MM.1S (cell line): ENCODE data around the gene RNF2.

ENCODE experiments used
- EZH2phosphoT487 ChIP-seq: fragments of 300-600 bp; sonication (generic); IDR thresholded peaks from 2 replicates; pipeline ENCODE4 v1.6.1; 2018; ENCODE audit warnings: antibody characterized with exemption, low read length
- TF ChIP-seq, protein P1 (sequence below): fragments of 300-600 bp; sonication (generic); IDR thresholded peaks from 2 replicates; pipeline ENCODE4 v1.5.1; 2016; ENCODE audit warnings: antibody characterized with exemption, low read length, mixed read lengths

- TF ChIP-seq, protein P1, sequence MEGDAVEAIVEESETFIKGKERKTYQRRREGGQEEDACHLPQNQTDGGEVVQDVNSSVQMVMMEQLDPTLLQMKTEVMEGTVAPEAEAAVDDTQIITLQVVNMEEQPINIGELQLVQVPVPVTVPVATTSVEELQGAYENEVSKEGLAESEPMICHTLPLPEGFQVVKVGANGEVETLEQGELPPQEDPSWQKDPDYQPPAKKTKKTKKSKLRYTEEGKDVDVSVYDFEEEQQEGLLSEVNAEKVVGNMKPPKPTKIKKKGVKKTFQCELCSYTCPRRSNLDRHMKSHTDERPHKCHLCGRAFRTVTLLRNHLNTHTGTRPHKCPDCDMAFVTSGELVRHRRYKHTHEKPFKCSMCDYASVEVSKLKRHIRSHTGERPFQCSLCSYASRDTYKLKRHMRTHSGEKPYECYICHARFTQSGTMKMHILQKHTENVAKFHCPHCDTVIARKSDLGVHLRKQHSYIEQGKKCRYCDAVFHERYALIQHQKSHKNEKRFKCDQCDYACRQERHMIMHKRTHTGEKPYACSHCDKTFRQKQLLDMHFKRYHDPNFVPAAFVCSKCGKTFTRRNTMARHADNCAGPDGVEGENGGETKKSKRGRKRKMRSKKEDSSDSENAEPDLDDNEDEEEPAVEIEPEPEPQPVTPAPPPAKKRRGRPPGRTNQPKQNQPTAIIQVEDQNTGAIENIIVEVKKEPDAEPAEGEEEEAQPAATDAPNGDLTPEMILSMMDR: no peak
- no peak for TF ChIP-seq EZH2phosphoT487
These were observed 1.3 kb downstream of the RNF2 start for GRCh38 chr1:185046668-185047067.
